HUES64 (cell line): ENCODE data around the gene DPM2.
A peak's percentile ranks its signal among the peaks of the same experiment; 100 is the strongest.

Experiments
- H3K27ac ChIP-seq: 2 replicates; pipeline ENCODE4 v1.7.0; 2013; ENCODE audit warnings: low read depth, low read length, inconsistent platforms
- H3K27me3 ChIP-seq: 2 replicates; pipeline ENCODE4 v1.6.1; 2013; ENCODE audit warnings: mild to moderate bottlenecking, low read length; ENCODE audit not compliant: insufficient read depth
- H3K36me3 ChIP-seq: 2 replicates; pipeline ENCODE4 v1.6.1; 2013; ENCODE audit warnings: mild to moderate bottlenecking, low read length; ENCODE audit not compliant: insufficient read depth
- H3K4me1 ChIP-seq: 2 replicates; pipeline ENCODE4 v1.6.1; 2013; ENCODE audit warnings: mild to moderate bottlenecking, low read length, moderate library complexity; ENCODE audit not compliant: insufficient read depth
- H3K4me3 ChIP-seq: 2 replicates; pipeline ENCODE4 v1.5.1; 2013; ENCODE audit warnings: mild to moderate bottlenecking, low read length, moderate library complexity
- H3K9ac ChIP-seq: 2 replicates; pipeline ENCODE4 v1.6.1; 2013; ENCODE audit warnings: mild to moderate bottlenecking, low read depth, low read length
- H3K9me3 ChIP-seq: 2 replicates; pipeline ENCODE4 v1.6.1; 2013; ENCODE audit warnings: low read depth, low read length; ENCODE audit not compliant: insufficient read depth
- WGBS: fragments of 150-250, 120-280 bp; methylation state at CpG from one replicate; pipeline ENCODE4 v1.1.7; 2013; ENCODE audit warnings: missing lambda C conversion rate; 5-methylcytosine and 5-hydroxymethylcytosine counted together

Gene DPM2

DNA sequence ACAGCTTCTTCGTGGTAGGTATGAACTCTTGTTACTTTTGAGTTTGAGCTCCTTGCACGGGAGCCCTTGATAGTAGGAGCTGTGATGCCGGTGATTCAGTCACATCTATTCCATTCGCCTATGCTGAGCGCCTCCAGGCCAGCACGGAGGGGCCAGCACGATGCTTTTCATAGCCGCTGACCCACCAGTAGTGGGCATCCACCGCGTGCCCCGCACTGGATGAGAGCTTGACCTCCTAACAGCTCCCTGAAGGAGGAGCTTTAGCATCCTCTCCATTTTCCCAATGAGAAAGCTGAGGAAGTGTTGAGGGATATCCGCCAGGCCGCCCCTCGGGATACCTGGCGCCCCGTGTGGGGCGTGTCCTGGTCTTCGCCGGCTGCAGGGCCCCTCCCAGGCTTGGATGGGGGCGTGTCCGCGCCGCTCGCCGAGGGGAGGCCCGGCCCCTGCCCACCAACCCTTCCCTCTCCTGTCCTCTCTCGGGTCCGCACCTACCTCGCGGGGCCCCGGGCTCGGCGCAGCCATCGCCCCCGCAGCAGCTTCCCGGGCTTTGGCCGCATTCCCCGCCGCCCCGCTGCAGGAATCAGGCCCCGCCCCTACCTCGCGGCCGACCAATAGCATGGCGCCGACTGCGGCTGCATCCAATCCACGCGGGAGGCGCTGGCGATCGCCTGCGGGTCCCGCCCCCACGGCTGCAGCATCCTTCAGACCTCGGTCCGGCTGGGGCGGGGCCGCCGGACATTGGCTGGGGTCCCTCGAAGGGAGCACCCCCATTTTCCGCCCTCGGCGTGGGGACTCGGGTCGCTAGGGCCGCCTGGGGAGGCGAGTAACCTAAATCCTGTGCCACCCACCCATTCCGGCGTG, 7.2 kb downstream of the DPM2 start, which contains the start of gene PIP5KL1:
Gene PIP5KL1, minus strand, starts transcription at position 547 of the 861 bp plus-strand sequence. Its CDS starts 25 bp downstream, at position 522.
- 1% methylated on average over 70 of the region's 70 CpGs for WGBS
- peaks cover 19% of the 10 kb centered on the region for H3K4me1 ChIP-seq
- H3K9me3 ChIP-seq, result no peaks in the 10 kb centered on the region
- peak within 1 kb of the TSS; percentile 53; the same call in 1 of the 2 replicates for H3K27ac ChIP-seq
- no peaks in the 10 kb centered on the region for H3K36me3 ChIP-seq
- peaks cover 38% of the 10 kb centered on the region for H3K27me3 ChIP-seq
- peak within 1 kb of the TSS; percentile 60 for H3K4me3 ChIP-seq
- H3K9ac ChIP-seq, result peak within 1 kb of the TSS; percentile 41

- H3K36me3 ChIP-seq, result no peaks in the 10 kb centered on the region
- no peak overlapping the region for H3K9ac ChIP-seq
- H3K4me3 ChIP-seq, result no peak overlapping the region
- peaks cover 38% of the 10 kb centered on the region for H3K27me3 ChIP-seq
- H3K27ac ChIP-seq, result no peak overlapping the region
- peaks cover 19% of the 10 kb centered on the region for H3K4me1 ChIP-seq
- 75% methylated on average over 10 of the region's 10 CpGs for WGBS
- no peaks in the 10 kb centered on the region for H3K9me3 ChIP-seq
These were observed 8.1 kb downstream of the DPM2 start for GRCh38 chr9:127929625-127929979.

DNA sequence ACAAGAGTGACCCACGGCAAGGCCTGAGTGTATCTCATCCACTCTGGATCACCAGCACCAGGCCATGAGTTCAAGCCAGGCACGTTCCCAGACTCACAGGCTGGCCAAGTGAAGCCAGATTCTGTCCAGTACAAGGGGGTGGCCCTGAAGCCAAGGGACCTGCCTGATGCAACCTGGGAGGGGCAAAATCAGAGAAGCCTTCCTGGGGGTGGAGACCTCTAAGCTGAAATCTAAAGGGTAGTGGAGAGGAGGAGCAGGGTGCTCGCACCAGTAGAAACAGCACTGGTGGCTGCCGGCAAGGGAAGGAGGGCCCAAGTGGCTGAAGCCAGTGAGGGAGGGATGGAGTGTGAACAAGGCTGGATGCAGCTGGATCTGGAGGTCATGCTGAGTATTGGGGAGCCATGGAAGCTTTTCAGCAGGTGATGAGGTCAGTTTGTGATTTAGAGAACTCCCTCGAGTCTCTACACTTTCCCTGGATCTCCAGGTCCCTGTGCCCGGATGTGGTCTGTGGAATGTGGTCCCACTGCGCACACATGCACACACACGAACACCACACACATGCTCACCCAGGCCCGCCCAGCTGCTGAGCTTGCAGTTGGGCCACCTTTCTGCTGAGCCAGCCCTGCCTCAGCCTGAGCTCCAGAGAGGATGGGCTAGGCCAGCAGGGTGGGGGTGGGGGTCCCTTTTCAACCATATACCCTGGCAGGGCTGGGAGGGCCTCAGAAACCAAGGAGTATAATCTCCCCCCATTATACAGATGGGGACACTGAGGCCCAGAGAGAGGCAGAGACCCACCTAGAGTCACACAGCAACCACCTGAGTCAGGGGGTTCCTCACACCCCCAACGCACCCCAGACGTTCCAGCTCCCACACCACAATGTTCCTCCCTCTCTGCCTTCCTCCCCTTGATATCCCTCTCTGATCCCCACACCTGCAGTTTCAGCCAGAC, 8.7 kb downstream of the DPM2 start:
- 81% methylated on average over 11 of the region's 11 CpGs for WGBS
- peaks cover 19% of the 10 kb centered on the region for H3K4me1 ChIP-seq
- H3K9ac ChIP-seq, result no peak overlapping the region
- H3K9me3 ChIP-seq, result no peaks in the 10 kb centered on the region
- H3K27ac ChIP-seq, result no peak overlapping the region
- no peak overlapping the region for H3K4me3 ChIP-seq
- H3K27me3 ChIP-seq, result peaks cover 38% of the 10 kb centered on the region
- H3K36me3 ChIP-seq, result no peaks in the 10 kb centered on the region

DNA sequence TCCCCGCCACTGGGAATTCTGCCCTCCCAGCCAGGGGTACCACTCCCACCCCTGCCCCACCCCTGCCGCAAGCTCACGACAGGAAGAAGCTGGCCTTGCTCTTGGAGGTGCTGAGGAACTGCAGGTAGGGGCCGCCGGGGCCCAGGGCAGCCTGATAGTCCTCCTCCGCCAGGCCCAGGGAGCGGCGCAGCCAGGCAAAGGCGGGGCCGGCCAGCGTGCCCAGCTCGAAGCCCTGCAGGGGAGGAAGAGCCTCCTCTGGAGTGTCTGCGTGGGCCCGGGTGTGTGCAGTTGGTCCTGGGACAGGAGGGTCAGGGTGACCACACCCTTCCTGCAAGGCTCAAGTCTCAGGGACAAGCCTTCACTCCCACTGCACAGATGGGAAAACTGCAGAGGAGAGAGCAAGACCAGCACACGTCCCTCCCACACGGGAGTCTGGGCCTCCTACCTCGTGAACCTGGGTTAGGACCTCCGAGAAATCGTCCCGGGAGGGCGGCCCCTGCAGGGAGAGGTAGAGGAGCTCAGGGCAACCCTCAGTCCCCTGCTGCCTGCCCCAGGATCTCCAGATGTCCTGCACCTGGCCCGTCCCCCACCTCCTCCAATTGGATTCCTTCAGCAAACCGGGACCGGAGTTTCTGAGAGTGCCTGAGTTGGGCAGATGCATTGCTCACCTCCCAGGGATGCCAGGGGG, 9.5 kb downstream of the DPM2 start:
- H3K27me3 ChIP-seq, result peaks cover 38% of the 10 kb centered on the region
- H3K9ac ChIP-seq, result no peak overlapping the region
- no peaks in the 10 kb centered on the region for H3K36me3 ChIP-seq
- H3K9me3 ChIP-seq, result no peaks in the 10 kb centered on the region
- WGBS, result 18% methylated on average over 24 of the region's 24 CpGs
- H3K27ac ChIP-seq, result no peak overlapping the region
- H3K4me3 ChIP-seq, result peak overlapping the region; percentile 59
- H3K4me1 ChIP-seq, result peaks cover 19% of the 10 kb centered on the region

GRCh38 chr9:127927201-127927987, 10.3 kb downstream of the DPM2 start:
- WGBS, result under 1% methylated on average over 54 of the region's 56 CpGs

GRCh38 chr9:127926906-127927200, 10.8 kb downstream of the DPM2 start:
- no peak overlapping the region for H3K27ac ChIP-seq
- H3K9ac ChIP-seq, result peak overlapping the region; percentile 23
- H3K27me3 ChIP-seq, result peaks cover 38% of the 10 kb centered on the region
- peak overlapping the region; percentile 73 for H3K4me3 ChIP-seq
- H3K36me3 ChIP-seq, result no peaks in the 10 kb centered on the region
- H3K9me3 ChIP-seq, result no peaks in the 10 kb centered on the region
- 3% methylated on average over 19 of the region's 19 CpGs for WGBS
- peaks cover 19% of the 10 kb centered on the region for H3K4me1 ChIP-seq

More at GRCh38 chr9:127927201-127927987, 10.3 kb downstream of the DPM2 start:
- Histone ChIP-seq H3K4me3 (peak overlapping the region; percentile 73), H3K9ac (peak overlapping the region; percentile 40), H3K27ac (no peak overlapping the region), H3K4me1 (peaks cover 19% of the 10 kb centered on the region), H3K36me3 (no peaks in the 10 kb centered on the region), H3K9me3 (no peaks in the 10 kb centered on the region), H3K27me3 (peaks cover 38% of the 10 kb centered on the region)

GRCh38 chr9:127925959-127926905, 11.4 kb downstream of the DPM2 start:
- Histone ChIP-seq H3K9me3 (no peaks in the 10 kb centered on the region), H3K9ac (peak overlapping the region; percentile 23), H3K4me1 (peaks cover 15% of the 10 kb centered on the region), H3K27me3 (peaks cover 41% of the 10 kb centered on the region), H3K36me3 (no peaks in the 10 kb centered on the region), H3K4me3 (peak overlapping the region; percentile 73), H3K27ac (no peak overlapping the region)
- 55% methylated on average over 14 of the region's 14 CpGs for WGBS

DNA sequence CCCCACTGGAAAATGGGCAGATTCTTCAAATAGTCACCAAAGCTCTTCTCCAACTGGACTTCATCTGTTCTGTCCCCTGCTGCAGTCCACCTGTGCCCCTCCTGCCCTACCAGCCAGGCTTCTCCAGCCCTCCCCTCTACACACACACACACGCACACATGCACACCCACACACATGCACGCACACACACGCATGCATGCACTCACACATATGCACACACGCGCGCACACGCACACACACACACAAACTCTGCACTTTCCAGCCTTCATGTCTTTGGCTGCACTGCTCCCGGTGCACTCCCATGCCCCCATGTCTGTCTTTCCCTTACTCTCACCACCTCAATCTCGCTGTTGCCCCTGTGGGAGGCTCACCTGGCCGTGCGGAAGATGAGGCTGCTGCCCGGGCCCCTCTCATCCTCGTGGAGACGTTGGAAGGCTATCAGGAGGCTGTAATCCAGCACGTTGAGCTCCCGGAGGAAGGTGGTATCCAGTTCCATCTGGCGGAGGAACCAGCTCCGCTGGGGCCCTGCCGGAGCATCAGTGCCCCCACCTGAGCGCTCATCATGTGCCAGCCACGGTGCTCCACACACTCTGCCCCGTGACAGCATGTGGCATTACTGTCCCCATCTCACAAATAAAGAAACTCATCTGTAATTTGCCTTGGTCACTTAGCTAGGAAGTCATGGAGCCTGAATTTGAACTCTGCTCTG, 12.8 kb downstream of the DPM2 start:
- peaks cover 7% of the 10 kb centered on the region for H3K4me1 ChIP-seq
- WGBS, result 87% methylated on average over 22 of the region's 22 CpGs
- H3K36me3 ChIP-seq, result no peaks in the 10 kb centered on the region
- H3K27ac ChIP-seq, result no peak overlapping the region
- no peak overlapping the region for H3K9ac ChIP-seq
- no peak overlapping the region for H3K4me3 ChIP-seq
- H3K9me3 ChIP-seq, result no peaks in the 10 kb centered on the region
- peaks cover 42% of the 10 kb centered on the region for H3K27me3 ChIP-seq

GRCh38 chr9:127923771-127924170, 13.9 kb downstream of the DPM2 start:
- Histone ChIP-seq H3K9me3 (no peaks in the 10 kb centered on the region), H3K27me3 (peaks cover 31% of the 10 kb centered on the region), H3K4me3 (no peak overlapping the region), H3K9ac (no peak overlapping the region), H3K4me1 (peaks cover 6% of the 10 kb centered on the region; the same call in 1 of the 2 replicates), H3K36me3 (no peaks in the 10 kb centered on the region), H3K27ac (no peak overlapping the region)
- 84% methylated on average over 8 of the region's 8 CpGs for WGBS
